Measurements from ENCODE around the gene ZBTB12. TPM values are rescaled to one million over a fixed set of nuclear protein-coding genes. Genes with fewer than 3 reads are reported as not detected.

The ZBTB12 gene
- total RNA-seq, 2 donors from 2014 or later = 0.47 to 0.52 TPM

GRCh38 chr6:31901415-31901952 lies 402 bp downstream of the ZBTB12 start:
- Histone ChIP-seq H3K4me1 (peaks cover 0 to 45% of the 10 kb centered on the region in 2 donors), H3K27ac (peak overlapping the region; percentile 89 to 91), H3K27me3 (no peaks in the 10 kb centered on the region), H3K4me3 (peak overlapping the region; percentile 61 to 73), H3K9me3 (no peaks in the 10 kb centered on the region), H3K36me3 (no peaks in the 10 kb centered on the region)
- no peak for DNase-seq (ENCODE audit: low spot score)
- TF ChIP-seq, protein P1, sequence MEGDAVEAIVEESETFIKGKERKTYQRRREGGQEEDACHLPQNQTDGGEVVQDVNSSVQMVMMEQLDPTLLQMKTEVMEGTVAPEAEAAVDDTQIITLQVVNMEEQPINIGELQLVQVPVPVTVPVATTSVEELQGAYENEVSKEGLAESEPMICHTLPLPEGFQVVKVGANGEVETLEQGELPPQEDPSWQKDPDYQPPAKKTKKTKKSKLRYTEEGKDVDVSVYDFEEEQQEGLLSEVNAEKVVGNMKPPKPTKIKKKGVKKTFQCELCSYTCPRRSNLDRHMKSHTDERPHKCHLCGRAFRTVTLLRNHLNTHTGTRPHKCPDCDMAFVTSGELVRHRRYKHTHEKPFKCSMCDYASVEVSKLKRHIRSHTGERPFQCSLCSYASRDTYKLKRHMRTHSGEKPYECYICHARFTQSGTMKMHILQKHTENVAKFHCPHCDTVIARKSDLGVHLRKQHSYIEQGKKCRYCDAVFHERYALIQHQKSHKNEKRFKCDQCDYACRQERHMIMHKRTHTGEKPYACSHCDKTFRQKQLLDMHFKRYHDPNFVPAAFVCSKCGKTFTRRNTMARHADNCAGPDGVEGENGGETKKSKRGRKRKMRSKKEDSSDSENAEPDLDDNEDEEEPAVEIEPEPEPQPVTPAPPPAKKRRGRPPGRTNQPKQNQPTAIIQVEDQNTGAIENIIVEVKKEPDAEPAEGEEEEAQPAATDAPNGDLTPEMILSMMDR (IDR thresholded peaks at IDR 0.05) = no peak

DNA sequence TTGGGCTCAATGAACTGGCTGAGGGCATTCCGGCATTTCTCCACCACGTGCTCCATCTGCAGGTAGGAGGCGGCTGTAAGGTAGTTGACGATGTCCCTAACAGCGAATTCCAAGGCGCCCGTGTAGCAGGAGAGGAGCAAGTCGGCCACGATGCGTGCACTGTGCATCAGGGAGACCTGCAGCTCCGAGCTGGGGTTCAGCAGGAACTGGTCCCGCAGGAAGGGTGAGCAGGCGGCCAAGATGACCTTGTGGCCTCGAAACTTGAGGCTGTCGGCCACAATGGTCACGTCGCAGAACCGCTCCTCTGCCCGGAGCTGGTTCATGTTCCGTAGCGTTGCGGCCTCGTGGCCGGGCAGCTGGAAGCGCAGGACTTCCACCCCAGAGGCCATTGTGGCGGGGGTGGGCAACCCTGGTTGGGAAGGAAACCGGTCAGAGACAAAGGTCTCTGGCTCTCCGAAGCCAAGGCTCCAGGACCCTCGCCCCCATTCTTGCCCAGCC lies 920 bp downstream of the ZBTB12 start:
- H3K36me3 ChIP-seq = no peaks in the 10 kb centered on the region
- peaks cover 0 to 49% of the 10 kb centered on the region in 2 donors for H3K4me1 ChIP-seq
- no peak for DNase-seq (ENCODE audit: low spot score)

GRCh38 chr6:31899882-31900722 lies 1.8 kb downstream of the ZBTB12 start:
- Histone ChIP-seq H3K9me3 (no peaks in the 10 kb centered on the region), H3K27me3 (no peaks in the 10 kb centered on the region), H3K4me3 (no peak overlapping the region), H3K36me3 (no peaks in the 10 kb centered on the region), H3K4me1 (peaks cover 0 to 49% of the 10 kb centered on the region in 2 donors), H3K27ac (peak overlapping the region in 1 of 2 donors; percentile 89)
- DNase-seq (ENCODE audit: low spot score) = no peak
- TF ChIP-seq, protein P1 (IDR thresholded peaks at IDR 0.05) = no peak

More for the DNA sequence above, 920 bp downstream of the ZBTB12 start:
- no peaks in the 10 kb centered on the region for H3K27me3 ChIP-seq
- TF ChIP-seq, protein P1 (IDR thresholded peaks at IDR 0.05) = no peak
- H3K27ac ChIP-seq = peak overlapping the region; percentile 89 to 91
- H3K9me3 ChIP-seq = no peaks in the 10 kb centered on the region
- peak overlapping the region; percentile 61 to 73 for H3K4me3 ChIP-seq

DNA sequence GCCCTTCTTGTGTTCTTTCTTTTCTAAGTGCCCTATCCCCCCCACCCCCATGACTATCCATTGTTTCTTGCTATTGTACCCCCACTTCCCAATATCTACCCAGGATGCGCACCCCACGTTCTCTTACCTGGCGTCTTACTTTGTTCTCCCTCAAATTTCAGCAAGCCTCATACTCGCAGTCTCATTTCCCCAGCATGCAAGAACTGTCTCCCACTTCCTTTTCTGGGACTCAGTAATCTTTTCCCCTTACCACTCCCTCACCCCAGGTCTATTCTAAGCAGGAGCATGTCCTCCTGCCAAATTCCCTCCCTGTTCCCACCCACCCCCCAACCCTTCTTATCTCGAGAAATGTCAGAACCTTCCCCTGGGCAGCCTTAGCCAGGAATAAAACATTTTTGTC lies 2.7 kb downstream of the ZBTB12 start:
- H3K27me3 ChIP-seq = no peaks in the 10 kb centered on the region
- no peaks in the 10 kb centered on the region for H3K36me3 ChIP-seq
- no peak overlapping the region for H3K4me3 ChIP-seq
- no peak for DNase-seq (ENCODE audit: low spot score)
- peak overlapping the region in 1 of 2 donors; percentile 87 for H3K27ac ChIP-seq
- TF ChIP-seq, protein P1 (IDR thresholded peaks at IDR 0.05) = no peak
- peaks cover 0 to 49% of the 10 kb centered on the region in 2 donors for H3K4me1 ChIP-seq
- no peaks in the 10 kb centered on the region for H3K9me3 ChIP-seq

DNA sequence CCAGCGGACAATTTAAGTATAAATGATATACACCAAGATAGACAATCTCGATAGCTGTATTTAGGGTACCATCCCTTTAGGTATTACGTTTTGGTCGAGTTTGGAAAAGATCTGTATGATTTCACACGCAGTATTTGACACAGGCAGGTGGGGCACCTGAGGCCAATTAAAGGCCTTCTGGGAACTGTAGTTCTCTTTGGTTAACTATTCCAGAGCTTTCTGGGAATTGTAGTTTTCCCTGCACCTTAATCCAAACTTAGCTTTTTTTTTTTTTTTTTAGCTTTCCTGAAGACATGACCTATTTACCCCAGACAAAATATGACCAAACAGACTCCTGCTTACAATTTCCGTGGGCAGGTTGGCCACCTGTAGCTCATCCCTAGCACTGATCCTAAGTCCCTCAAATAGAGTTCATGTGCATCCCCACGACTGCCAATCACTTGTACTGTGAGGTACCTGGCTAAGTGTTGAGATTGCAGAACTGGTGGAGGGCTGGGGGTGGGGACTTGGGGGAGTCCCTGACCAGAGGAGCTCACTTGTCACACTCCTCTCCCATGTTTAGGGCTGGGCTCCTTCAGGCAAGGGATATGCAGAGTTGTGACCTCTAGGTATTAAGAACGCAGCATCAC lies 3.4 kb downstream of the ZBTB12 start:
- Histone ChIP-seq H3K27me3 (no peaks in the 10 kb centered on the region), H3K4me3 (peak overlapping the region; percentile 96 to 99), H3K27ac (peak overlapping the region; percentile 87 to 92), H3K9me3 (no peaks in the 10 kb centered on the region), H3K4me1 (peaks cover 0 to 49% of the 10 kb centered on the region in 2 donors), H3K36me3 (no peaks in the 10 kb centered on the region)
- DNase-seq (ENCODE audit: low spot score) = no peak
- TF ChIP-seq, protein P1 (IDR thresholded peaks at IDR 0.05) = no peak

All from right atrium auricular region (tissue), 2 donors.